Muscle layer of colon (tissue), 2 donors: ENCODE measurements around the gene LYRM2.
A peak's percentile ranks its signal among the peaks of the same experiment; 100 is the strongest.

Source experiments
- H3K27ac ChIP-seq: one replicate; pipeline ENCODE4 v1.7.0; 2013; ENCODE audit warnings: low read depth, mild to moderate bottlenecking, low read length, moderate library complexity
- H3K27me3 ChIP-seq, 2 donors: one replicate each; pipeline ENCODE4 v1.7.0; 2013; ENCODE audit warnings: low read length in 2 of 2, mild to moderate bottlenecking in 2 of 2; ENCODE audit not compliant: insufficient read depth in 2 of 2, control insufficient read depth in 1 of 2
- H3K36me3 ChIP-seq: one replicate; pipeline ENCODE4 v1.7.0; 2013; ENCODE audit warnings: mild to moderate bottlenecking, low read length; ENCODE audit not compliant: insufficient read depth
- H3K4me1 ChIP-seq: one replicate; pipeline ENCODE4 v1.7.0; 2013; ENCODE audit warnings: mild to moderate bottlenecking, low read length; ENCODE audit not compliant: insufficient read depth
- H3K4me3 ChIP-seq, 2 donors: one replicate each; pipeline ENCODE4 v1.7.0; 2013; ENCODE audit warnings: low read length in 2 of 2, low read depth in 1 of 2, mild to moderate bottlenecking in 1 of 2, moderate library complexity in 1 of 2
- H3K9ac ChIP-seq: one replicate; pipeline ENCODE4 v1.7.0; 2013; ENCODE audit warnings: low read length
- H3K9me3 ChIP-seq: one replicate; pipeline ENCODE4 v1.7.0; 2013; ENCODE audit warnings: mild to moderate bottlenecking, low read length
- donor health status: abdominal sarcoma.
- donor health status: Adenocarcinoma of cecum.

LYRM2 gene, protein sequence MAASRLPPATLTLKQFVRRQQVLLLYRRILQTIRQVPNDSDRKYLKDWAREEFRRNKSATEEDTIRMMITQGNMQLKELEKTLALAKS

GRCh38 chr6:89638320-89639195, at the start of gene LYRM2:
LYRM2 (minus strand) TSS chr6:89638747; CDS start chr6:89638716, 31 bp downstream.
- Histone ChIP-seq H3K9ac (peak within 1 kb of the TSS; percentile 84), H3K36me3 (peaks cover under 1% of the 10 kb centered on the region), H3K27me3 (no peaks in the 10 kb centered on the region), H3K9me3 (no peaks in the 10 kb centered on the region), H3K4me1 (peaks cover 11% of the 10 kb centered on the region), H3K4me3 (peak within 1 kb of the TSS; percentile 75 to 84), H3K27ac (peak within 1 kb of the TSS; percentile 93)

GRCh38 chr6:89688328-89688727, 49.8 kb upstream of the LYRM2 start:
- peaks cover 70% of the 10 kb centered on the region for H3K36me3 ChIP-seq
- no peaks in the 10 kb centered on the region for H3K27me3 ChIP-seq
- no peak overlapping the region for H3K27ac ChIP-seq
- no peak overlapping the region for H3K4me3 ChIP-seq
- no peak overlapping the region for H3K9ac ChIP-seq
- no peaks in the 10 kb centered on the region for H3K4me1 ChIP-seq
- H3K9me3 ChIP-seq, result no peaks in the 10 kb centered on the region

DNA sequence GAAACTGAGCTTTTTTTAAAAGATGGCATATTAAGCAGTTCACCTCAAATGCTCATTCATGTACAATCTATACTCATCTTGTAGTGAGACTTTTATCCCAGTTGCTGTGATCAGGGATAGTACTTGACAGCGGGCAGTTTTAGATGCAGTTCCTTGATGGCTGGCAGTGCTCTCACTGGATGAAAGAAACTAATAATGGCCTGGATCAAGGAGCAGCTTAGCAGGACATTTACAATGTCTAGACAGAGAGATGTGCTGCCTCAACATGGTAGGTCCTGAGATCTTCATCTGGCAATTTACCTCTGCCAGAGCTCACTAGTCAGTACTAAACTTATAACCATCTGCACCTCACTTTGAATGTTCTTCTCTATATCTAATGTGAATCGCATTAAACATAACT, 46.8 kb upstream of the LYRM2 start:
- no peak overlapping the region for H3K9ac ChIP-seq
- H3K4me3 ChIP-seq, result no peak overlapping the region
- peaks cover 72% of the 10 kb centered on the region for H3K36me3 ChIP-seq

DNA sequence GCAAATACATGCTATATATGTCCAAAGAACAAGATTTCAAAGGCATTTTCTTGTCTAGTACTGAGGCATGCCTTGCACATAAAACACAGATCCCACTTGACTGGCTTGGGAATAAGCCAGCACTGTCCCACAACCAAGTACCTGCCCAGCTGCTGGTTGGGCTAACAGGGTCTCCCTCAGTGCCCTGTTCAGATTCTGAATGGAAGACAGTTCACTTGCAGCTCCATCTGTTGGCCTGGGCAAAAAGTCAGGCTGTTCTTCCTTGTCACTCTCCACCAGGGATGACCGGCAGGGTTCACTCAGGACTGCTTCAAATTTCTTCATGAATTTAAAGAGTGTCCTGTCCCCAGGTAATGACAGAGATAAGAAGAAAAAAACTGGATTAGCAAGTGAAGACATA, 44.4 kb upstream of the LYRM2 start:
- no peaks in the 10 kb centered on the region for H3K9me3 ChIP-seq
- no peak overlapping the region for H3K27ac ChIP-seq
- H3K4me1 ChIP-seq, result no peaks in the 10 kb centered on the region
- peaks cover 74% of the 10 kb centered on the region for H3K36me3 ChIP-seq
- H3K4me3 ChIP-seq, result no peak overlapping the region
- H3K9ac ChIP-seq, result no peak overlapping the region
- H3K27me3 ChIP-seq, result no peaks in the 10 kb centered on the region

More for the DNA sequence above, 46.8 kb upstream of the LYRM2 start:
- Histone ChIP-seq H3K27ac (no peak overlapping the region), H3K4me1 (no peaks in the 10 kb centered on the region), H3K27me3 (no peaks in the 10 kb centered on the region), H3K9me3 (no peaks in the 10 kb centered on the region)

DNA sequence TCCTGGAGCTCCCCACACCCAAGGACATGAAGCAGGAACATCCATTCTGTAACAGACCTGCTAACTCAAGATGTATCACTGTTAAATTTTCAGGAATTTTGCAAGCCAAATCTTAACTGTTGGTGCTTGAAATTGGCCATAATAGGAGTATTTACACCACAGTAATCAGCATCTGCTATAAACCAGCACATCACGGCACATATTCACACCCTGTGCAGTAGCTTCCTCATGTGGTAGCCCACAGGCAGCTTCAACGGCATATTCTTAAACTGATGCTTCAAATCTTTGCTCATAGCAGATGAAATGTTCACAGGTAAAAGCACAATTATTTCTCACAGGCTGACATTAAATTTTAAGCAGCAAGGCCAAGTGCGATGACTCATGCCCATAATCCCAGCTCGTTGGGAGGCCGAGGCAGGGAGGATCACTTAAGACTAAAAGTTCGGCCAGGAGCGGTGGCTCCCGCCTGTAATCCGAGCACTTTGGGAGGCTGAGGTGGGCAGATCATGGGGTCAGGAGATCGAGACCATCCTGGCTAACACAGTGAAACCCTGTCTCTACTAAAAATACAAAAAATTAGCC, 43.5 kb upstream of the LYRM2 start:
- Histone ChIP-seq H3K9me3 (no peaks in the 10 kb centered on the region), H3K27ac (no peak overlapping the region), H3K36me3 (peaks cover 72% of the 10 kb centered on the region), H3K4me3 (no peak overlapping the region), H3K27me3 (no peaks in the 10 kb centered on the region), H3K9ac (no peak overlapping the region), H3K4me1 (no peaks in the 10 kb centered on the region)

DNA sequence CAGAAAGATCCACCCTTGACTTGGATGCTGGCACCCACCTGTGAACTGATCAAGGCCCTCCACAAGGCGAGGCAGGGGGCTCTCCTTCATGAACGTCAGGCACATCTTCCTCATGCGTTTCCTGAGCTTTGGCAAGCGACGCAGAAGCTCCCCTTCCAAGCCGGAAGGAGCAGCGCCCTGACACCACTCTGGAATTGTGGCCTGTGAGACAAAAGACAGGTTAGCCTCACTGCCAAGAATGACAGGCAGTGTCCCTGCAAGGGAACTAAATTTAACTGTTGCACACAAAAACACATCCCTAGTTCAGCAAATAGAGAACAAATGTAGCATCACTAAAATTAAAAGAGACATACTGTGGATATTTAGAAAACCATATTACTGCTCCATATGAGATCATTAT, 42.0 kb upstream of the LYRM2 start:
- no peak overlapping the region for H3K27ac ChIP-seq
- peaks cover 10% of the 10 kb centered on the region for H3K4me1 ChIP-seq
- H3K27me3 ChIP-seq, result no peaks in the 10 kb centered on the region
- H3K36me3 ChIP-seq, result peaks cover 72% of the 10 kb centered on the region
- H3K9ac ChIP-seq, result no peak overlapping the region
- H3K4me3 ChIP-seq, result no peak overlapping the region
- no peaks in the 10 kb centered on the region for H3K9me3 ChIP-seq

GRCh38 chr6:89680150-89680549, 41.6 kb upstream of the LYRM2 start:
- no peaks in the 10 kb centered on the region for H3K9me3 ChIP-seq
- H3K27me3 ChIP-seq, result no peaks in the 10 kb centered on the region
- peaks cover 72% of the 10 kb centered on the region for H3K36me3 ChIP-seq
- H3K9ac ChIP-seq, result no peak overlapping the region
- peaks cover 10% of the 10 kb centered on the region for H3K4me1 ChIP-seq
- H3K27ac ChIP-seq, result no peak overlapping the region
- H3K4me3 ChIP-seq, result no peak overlapping the region

- peaks cover 10% of the 10 kb centered on the region for H3K4me1 ChIP-seq
- H3K27ac ChIP-seq, result no peak overlapping the region
- H3K9me3 ChIP-seq, result no peaks in the 10 kb centered on the region
- H3K9ac ChIP-seq, result no peak overlapping the region
- H3K27me3 ChIP-seq, result no peaks in the 10 kb centered on the region
- peaks cover 75% of the 10 kb centered on the region for H3K36me3 ChIP-seq
- no peak overlapping the region for H3K4me3 ChIP-seq
These were observed 40.9 kb upstream of the LYRM2 start for GRCh38 chr6:89679215-89680120.

DNA sequence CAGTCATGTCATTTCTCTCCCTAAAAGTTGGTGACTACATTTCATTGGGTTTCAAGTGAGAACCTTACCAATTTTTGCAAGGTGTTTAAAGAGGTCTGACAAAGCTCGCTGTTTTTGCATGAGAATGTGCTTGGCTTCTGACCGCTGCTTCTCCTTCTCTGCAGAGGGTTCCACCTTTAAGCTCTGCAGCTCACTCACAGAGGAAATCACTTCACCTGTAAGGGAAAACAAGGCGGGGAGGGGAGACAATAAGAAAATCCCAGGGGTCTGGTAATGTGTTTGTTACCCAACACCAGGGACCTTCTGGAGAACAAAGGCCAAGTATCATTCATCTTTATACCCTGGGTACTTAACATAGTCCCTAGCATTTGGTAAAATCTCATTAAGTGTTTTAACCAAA, 40.0 kb upstream of the LYRM2 start:
- H3K4me1 ChIP-seq, result peaks cover 10% of the 10 kb centered on the region
- no peak overlapping the region for H3K4me3 ChIP-seq
- peaks cover 79% of the 10 kb centered on the region for H3K36me3 ChIP-seq
- no peak overlapping the region for H3K9ac ChIP-seq
- H3K9me3 ChIP-seq, result no peaks in the 10 kb centered on the region
- no peaks in the 10 kb centered on the region for H3K27me3 ChIP-seq
- no peak overlapping the region for H3K27ac ChIP-seq

- no peak overlapping the region for H3K27ac ChIP-seq
- no peak overlapping the region for H3K9ac ChIP-seq
- peaks cover 84% of the 10 kb centered on the region for H3K36me3 ChIP-seq
- no peaks in the 10 kb centered on the region for H3K27me3 ChIP-seq
- H3K4me1 ChIP-seq, result peaks cover 10% of the 10 kb centered on the region
- H3K4me3 ChIP-seq, result no peak overlapping the region
- no peaks in the 10 kb centered on the region for H3K9me3 ChIP-seq
These were observed 37.6 kb upstream of the LYRM2 start for GRCh38 chr6:89675949-89676748.
